Superior temporal gyrus (tissue), 1 donor: Measurements from ENCODE around the gene MPPED1.

Source experiments
- DNase-seq: peaks from one replicate; pipeline ENCODE4 v3.0.0-alpha.2; 2016; ENCODE audit errors: extremely low spot score

Gene MPPED1

DNA sequence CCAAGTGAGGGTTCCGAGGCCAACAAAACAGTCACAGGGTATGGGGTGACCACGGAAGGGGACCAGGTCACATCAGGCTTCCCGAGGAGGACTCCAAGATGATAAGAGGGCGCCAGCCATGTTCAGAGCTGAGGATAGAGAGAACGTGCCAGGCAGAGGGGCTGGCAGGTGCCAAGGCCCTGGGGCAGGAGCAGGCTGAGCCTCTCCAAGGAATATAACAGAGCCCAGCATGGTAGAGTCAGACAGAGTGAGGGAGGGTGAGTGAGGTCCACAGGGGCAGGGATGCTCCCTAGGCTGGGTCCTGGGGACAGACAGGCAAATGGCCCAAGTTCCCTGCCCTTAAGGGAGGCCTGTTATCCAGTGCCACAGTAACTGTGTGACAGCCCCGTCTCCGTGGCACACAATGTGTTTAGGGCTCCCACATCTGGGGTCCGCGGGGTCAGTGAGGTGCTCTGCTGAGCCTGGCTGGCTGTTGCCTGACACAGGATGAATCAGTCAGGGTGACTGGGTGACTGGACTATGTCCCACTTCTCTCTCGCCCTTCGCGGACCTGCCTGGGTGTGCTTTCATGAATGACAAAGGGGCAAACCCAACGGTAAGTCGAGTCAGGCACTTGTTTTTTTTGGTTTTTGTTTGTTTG lies 105.3 kb downstream of the MPPED1 start:
- DNase-seq = no peak

DNA sequence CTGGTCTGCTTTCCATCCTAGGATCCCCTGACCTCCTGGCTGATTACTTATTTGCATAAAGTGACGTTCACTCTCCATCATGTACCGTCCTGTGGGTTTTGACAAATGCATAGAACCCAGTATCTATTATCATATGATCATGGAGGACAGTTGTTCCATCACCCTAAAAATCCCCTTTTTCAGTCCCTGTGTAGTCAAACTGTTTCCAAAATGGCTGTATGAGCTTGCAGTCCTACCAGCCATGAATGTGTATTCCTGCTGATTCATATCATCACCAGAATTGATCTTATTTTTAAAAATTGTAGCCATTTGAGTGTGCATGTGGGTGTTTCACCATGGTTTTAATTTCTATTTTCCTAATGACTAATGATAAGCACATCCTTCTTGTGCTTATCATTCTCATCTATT lies 108.8 kb downstream of the MPPED1 start:
- no peak for DNase-seq

DNA sequence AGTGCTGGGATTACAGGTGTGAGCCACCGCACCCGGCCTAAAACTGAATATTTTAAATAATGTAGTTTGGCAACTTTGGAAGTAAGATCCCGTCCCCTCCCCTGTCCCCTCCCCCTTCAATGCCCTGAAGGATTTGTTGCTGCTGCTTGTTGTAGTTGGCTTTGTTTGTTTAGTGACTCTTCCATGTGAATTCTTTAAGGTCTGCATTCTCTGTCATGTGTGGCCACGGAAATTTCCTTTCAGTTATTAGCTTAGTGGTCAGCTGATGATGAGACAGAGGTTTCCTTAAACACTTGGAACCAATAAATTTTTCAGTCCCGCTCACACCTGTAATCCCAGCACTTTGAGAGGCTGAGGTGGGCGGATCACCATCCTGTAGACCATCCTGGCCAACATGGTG lies 109.9 kb downstream of the MPPED1 start:
- no peak for DNase-seq

DNA sequence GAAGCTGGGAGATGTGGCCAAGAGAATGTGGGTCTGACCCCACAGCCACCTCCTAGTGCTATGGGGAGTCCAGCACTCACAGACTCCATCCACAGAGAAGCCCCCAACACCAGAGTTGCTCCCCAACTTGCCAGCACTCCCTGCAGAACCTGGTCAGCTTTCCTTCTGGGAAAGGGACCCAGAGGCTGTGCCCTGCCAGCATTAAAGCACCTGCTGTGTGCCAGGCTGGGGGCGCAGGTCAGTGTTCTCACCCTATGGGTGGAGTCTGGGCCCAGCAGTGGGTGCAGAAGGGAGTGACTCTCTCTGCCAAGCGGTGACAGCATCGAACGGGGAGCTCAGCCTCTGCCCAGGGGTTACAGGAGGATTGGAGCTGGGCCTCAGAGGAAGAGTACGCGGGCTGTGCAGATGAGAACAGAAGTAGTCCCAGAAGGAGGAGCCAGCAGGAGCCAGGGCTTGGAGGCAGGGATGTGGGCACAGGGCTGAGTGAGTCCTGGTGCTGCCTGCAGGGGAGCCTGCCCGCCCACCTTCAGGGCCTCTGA lies 114.4 kb downstream of the MPPED1 start:
- DNase-seq = no peak

DNA sequence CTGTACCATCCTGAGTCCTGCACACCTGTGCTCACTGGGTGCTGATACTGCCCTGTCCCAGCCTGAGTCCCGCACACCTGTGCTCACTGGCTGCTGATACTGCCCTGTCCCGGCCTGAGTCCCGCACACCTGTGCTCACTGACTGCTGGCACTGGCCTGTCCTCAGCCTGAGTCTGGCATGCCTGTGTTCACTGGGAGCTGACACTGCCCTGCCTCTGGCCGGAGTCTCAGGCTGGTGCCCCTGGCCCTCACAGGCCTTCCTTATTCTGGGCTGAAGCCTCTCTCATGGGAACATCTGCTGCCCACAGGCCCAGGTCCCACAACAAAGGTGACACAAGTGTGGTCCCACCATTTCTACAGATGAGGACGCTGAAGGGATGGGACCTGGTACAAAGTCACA lies 115.1 kb downstream of the MPPED1 start:
- no peak for DNase-seq

DNA sequence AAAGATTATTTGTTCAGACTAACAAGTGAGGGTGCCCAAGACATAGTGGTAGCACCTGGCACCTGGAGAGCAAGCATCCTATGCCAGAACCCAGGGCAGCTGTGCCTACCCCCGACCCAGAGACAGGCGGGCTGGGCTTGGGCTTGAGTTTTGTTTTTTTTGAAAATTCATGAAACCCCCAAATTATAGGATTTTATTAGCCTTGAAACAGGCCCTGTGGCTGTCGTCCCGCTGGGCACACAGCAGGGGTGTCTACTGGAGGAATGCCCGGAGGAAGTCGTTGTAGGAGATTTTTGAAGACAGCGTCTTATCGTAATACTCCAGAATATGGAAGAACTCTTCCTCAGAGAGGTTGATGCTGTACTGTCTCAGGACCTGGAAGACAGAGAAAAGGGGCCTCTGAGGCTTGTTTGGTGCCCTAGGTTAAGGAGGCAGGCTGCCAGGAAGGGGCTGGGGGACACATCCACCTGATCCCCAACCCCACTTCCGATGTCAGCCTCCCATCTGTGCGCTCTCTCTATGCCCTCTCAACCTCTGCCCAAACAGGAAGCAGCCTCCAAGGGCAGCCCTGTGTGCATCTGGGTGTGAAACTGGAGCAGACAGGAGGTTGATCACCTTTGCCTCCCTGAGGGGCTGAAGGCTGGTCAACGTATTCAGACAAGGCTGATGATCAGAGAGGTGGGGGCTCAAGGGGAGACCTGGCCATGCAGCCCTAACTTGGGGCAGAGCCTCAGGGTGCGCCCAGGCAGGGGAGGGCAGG lies 117.0 kb downstream of the MPPED1 start:
- DNase-seq = no peak

DNA sequence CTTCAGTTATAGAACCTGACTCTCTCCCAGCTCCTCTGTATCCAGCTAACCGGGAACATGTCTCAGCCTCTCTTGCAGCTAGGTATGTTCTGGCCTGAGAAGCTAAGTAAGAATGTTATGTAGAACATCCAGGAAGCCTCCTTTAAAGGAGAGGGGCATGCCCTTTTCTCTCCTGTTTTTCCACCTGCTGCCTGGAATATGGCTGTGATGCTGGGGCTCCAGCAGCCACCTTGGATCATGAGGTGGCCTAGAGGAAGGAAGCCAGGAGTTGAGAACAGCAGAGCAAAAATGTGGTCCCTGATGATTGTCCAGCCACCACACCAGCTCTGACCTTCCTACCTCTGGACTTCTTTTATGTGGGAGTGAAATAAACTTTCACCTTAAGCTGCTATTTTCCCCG lies 117.6 kb downstream of the MPPED1 start:
- DNase-seq = no peak

DNA sequence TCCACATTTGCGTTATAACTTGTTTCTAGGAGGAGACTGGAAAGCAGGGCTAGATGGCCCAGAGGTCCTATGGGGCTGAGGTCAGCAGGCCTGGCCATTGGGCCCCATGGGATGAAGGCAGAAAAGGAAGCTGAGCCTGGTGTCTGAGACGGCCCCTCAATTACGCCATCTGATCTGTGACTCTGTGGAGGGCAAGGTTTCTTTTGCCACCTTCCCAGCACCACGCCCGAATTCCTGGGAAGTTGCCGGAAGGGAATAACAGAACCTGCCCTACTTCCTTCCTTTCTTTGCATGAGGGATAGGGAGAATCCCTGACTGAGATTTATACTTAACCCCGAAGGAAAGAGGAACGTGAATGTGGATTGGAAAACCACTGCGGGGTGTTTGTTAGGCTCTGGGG lies 118.1 kb downstream of the MPPED1 start:
- DNase-seq = no peak

DNA sequence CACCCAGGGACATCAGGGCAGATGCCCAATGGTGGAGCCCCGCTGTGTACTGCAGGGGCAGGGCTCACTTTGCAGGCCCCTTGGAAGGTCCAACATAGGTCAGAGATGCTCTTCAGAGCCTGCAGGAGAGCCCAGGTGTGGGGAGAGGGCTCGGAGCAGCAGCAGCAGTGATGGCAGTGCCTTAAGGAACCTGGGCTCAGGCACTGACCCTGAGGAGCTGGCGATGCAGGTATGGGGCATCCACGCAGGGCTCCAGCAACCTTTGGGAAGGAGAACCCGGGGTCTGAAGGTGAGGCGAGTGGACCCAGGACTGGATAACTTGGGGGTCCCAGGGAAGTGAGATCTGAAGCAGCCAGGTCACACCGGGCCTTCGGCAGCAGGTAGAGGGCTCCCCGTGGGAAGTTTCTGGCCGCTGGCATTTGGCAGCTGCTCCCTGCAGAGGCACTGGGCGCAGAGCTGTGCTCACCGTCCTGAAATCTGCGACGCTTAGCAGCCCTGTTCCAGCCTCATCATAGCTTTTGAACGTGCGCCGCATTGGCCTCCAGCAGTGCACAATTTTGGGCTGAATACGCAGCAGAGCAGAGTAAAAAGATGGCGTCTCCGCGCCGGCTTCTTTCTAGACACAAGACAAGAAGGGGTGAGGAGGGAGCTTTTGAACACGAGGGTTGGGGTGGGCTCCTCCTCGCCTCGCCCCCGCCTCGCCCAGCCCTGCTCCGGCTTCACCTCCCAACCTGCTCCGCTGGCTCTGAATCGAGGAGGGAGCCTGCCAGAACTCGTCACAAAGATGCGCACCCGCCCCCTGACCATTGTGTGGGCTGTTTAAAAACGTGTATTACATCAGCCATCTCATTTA lies 118.8 kb downstream of the MPPED1 start:
- no peak for DNase-seq

DNA sequence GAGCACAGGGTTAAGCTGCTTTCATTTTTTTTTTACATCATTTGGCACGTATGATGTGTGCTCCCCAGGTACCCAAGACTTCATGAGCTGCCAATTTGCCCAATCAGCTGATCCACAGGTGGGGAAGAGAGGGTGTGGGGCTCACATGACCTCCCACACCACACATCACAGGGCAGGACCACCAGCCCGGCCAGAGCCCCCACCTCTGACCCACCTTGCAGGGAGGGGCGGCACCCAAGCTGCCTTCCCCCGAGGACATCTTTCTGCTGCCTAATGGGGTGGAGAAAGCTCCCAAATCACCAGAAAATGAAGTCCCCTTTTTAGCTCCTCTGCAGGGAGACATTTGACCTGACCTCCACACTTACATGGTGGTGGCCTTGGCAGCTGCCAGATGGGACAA lies 119.8 kb downstream of the MPPED1 start:
- no peak for DNase-seq

DNA sequence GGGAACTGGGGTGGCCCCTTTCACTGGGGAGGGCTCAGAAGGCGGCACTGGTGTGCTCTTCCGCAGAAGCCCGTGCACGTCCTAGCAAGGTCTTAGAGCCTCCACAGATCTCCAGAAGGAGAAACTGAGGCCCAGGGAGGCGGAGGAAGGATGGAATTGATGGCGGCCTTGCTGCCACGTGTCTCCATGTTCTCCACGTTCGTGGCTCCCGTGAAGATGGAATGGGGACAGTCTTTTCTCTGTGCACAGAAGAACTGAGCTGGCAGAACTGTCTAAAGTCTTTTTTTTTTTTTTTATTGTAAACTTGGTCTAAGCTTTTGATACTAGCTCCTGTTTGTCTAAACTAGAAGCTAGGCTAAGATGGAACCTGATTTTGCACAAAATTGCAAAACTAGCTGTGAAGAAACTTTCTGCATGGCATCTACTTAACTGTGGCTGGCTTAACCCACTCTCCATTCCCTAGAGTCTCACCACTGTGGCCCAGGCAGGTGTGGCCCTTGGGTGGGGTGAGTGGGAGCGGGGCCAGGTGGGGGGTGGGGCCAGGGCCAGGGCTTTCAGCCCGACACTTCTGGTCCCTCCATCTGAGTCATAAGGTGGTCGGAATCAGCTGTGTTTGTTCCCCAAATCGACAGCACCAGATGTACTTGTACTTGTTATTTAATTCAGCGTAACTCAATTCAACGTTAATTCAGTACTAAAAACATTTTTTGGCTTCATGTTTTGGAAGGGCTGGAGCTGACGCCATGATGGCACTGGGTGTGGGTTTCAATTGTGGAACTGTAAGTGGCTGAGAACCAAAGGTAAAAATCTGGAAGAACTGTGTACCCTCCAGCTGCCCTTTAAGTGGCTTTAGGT lies 120.7 kb downstream of the MPPED1 start:
- DNase-seq = no peak

DNA sequence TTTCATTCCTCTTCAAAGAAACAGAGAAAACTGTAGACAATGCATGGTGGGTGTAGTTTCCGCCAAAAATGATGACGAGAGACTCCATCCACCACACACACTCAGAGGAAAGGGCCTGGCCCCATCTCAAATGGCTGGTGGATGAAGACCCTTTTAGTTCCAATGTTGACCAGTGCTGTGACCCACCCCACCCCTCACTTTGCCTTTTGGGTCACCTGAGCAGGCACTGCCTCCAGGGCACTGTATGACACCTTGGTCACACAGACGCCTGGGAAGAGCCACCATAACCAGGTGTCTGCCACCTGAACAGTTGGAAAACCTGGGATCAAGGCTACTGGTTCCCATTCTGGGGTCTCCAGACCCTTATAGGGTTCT lies 121.3 kb downstream of the MPPED1 start:
- DNase-seq = no peak

DNA sequence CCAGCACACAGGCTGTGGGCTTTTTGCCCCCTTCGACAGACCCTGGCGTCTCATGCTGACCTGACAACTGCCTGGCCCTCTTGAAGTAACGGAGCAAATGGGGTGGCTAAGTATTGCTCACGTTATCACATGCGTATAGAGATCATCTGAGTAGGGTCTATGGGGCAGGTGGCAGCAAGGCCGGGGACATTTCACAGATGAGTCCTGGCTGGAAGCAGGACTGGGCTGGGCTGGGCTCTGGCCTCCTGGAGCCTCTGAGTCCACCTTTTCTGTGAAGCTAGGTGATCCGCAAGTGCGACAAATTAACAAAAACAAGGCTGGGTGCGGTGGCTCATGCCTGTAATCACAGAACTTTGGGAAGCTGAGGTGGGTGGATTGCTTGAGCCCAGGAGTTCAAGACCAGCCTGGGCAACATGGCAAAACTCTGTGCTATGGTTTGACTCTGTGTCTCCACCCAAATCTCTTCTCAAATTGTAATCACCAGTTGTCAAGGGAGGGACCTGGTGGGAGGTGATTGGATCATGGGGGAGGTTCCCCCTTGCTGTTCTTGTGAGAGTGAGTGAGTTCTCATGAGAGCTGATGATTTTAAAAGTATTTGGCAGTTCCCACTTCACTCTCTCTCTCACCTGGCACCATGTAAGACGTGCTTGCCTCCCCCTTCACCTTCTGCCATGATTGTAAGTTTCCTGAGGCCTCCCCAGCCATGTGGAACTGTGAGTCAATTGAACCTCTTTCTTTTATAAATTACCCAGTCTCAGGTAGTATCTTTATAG lies 122.0 kb downstream of the MPPED1 start:
- no peak for DNase-seq

DNA sequence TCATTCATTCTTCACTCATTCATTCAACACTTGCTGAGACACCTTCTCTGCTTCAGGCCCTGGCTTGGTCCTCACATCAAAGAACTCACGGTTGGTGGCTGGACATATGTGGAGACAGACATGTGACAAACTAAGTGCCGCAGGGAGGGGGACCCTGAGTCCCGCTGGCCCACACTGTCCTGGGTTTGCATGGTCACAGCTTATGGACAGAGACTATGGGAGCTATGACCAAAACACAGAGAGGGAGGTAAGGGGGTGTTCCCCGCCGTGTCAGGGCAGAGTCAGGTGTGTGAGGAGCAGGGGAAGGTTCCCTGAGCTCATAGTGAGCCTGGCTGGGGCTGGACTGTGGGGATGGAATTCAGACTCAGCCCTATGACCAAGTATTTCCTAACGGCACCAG lies 123.1 kb downstream of the MPPED1 start:
- DNase-seq = no peak

DNA sequence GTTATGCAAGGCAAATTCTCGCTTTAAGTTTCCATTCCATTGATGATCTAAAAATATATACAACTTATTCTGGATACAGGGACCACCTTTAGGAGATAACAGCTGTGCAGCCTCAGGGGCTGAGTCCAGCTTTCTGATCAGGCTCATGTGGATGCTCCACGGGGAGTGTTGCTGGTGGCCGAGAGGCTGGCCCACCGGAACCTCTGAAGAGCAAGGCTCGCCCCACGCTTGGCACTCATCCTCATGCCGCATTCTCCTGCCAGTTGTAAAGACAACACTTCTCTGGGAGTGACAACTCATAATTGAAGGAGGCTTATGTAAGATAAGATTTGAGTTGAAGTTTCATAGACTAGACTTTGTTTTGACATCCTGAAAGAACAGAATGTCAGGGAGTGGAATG lies 123.5 kb downstream of the MPPED1 start:
- peak; percentile 26 for DNase-seq

DNA sequence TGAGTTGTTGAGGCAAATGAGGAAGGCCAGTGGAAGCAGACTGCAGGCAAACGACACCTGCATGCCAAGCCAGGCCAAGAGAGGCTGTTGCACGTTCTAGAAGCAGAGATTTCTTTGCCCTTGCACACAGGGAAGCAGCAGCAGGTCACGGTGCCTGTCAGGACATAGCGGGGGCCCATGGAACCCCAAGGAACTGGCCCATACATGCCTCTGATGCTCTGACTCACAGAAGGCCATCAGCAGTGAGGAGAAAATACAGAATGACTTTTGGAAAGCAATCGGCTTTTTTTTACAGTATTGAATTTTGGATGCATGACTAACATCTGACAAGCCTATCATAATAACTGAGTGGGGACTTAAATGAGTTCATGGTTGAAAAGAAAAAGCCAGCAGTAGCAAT lies 123.9 kb downstream of the MPPED1 start:
- DNase-seq = no peak

DNA sequence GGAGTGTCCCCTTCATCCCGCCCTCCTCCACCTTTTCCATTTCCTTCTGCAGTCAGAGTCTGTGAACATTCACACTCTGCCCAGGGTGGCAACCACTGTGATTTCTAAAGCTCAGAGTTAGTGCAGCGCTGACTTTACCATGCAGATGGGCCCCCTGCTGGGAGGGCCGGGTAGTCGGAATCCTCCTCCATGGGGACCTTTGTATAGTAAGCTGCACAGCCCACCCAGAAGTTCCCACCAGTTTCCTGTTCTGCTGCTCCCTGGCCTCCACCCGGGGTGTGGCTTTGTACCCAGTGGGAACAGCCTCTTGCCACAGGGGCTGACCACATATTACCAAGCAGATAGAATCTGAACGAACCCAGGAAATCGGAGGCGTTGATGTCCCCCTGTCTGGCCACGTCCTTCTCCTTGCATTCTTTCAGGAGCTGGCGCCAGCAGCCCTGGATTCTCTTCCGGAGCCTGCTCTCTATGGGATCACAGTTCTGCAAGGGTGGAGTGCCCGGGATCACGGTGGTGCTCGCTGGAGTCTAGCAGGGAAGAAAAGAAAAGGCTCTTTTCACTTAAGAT lies 125.3 kb downstream of the MPPED1 start:
- no peak for DNase-seq

DNA sequence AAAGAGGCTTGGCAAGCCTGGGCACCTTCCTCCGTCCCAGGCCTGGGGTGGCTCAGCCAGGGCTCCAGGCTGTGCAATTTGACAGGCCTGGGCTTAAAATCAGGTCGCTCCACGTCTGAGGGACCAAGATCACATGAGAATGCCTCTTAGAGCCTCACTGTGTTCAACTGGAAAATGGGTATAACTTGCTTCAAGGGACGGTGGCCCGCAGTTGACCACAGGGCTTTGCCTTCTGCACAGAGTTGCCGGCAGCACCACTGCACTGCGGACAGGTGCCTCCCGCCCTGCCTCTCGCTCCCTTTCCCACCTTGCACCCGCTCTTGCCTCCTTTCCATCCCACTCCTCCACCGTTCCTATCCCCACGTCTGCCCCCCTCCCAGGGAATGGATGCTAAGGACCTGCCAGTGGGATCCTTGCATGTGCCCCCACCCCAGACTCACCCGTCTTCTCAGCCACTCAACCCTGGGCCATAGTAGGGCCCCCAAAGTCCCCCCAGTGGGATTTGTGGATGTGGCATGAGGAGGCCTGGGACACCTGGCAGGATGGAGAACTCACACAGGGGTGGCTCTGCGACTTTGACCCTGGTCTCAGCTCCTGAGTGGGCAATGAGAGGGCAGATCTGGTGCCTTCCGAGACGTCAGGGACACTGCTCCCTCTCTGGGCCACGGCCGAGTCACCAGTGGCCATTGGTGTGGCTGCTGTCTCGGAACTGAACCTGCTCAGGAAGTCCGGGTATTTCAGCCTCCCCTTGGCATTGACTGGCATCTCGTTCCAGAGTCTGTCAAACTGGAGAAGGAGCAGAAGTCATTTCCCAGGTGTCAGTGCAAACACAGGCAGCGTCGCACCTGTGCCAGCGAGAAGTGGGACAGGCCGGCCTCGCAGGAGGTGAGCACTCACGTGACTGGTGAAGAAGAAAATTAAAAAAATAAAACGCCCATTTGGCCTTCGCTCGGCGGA lies 128.0 kb downstream of the MPPED1 start:
- no peak for DNase-seq

DNA sequence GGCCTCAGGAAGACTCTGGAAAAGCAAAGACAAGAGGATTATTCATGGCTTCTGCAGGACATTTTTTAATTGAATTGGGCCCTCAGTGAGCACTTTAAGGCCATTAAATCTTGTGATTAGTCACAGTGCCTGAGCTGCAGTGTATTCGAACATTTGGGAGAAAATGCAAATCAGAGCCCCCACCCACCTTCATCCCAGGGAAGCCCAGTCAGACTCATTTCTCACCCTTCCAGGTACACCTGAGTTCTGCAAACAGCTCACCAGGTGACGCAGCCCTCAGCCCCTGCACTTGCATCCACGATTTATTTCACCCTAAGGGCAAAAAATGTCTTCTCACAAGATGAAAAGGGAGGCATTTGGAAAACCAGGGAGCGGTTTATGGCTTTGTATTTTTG lies 128.7 kb downstream of the MPPED1 start:
- DNase-seq = no peak
